ENCODE data around the gene PSENEN.

DNA sequence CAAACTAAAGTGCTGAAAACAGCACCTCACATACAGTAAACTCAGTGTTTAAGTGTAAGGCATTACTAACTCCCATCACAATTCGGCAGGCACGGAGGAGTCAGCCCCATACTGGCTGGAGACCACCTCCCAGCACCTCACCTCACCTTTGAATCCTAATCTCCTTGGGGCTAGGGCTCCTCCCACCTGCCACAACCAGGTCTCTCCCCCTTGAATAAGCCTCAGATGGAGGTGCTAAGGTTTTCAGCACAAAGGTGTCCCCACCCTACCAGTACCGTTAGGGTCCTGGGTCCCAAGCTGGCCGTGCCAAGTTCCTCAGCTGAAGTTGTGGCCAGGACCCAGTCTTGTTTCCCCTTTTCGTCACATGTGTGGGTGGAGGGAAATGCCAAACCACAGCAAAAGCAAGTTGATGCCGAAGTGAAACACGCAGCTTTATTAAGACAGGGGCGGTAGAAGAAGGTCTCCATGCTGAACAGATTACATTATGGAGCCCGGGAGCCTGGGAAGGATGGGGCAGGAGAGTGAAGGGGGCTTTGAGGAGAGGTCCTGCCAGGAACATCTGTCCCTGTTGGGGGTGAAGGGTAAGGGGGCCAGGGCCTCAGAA, 3.2 kb upstream of the PSENEN start, which contains the start of gene IGFLR1:
- TF ChIP-seq, protein P1, sequence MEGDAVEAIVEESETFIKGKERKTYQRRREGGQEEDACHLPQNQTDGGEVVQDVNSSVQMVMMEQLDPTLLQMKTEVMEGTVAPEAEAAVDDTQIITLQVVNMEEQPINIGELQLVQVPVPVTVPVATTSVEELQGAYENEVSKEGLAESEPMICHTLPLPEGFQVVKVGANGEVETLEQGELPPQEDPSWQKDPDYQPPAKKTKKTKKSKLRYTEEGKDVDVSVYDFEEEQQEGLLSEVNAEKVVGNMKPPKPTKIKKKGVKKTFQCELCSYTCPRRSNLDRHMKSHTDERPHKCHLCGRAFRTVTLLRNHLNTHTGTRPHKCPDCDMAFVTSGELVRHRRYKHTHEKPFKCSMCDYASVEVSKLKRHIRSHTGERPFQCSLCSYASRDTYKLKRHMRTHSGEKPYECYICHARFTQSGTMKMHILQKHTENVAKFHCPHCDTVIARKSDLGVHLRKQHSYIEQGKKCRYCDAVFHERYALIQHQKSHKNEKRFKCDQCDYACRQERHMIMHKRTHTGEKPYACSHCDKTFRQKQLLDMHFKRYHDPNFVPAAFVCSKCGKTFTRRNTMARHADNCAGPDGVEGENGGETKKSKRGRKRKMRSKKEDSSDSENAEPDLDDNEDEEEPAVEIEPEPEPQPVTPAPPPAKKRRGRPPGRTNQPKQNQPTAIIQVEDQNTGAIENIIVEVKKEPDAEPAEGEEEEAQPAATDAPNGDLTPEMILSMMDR (conservative IDR thresholded peaks at IDR 0.05; ENCODE audit: low read length), result no peak
- TF ChIP-seq EZH2phosphoT487 (IDR thresholded peaks at IDR 0.05; ENCODE audit: borderline replicate concordance), result no peak

Measured in Loucy (cell line).